NCI-H1092 treated with DMSO at 0.1 percent for 48 hours (cell line): ENCODE results near the gene SLC18A3.
A peak's percentile ranks its signal among the peaks of the same experiment; 100 is the strongest.

Experiments
- DNase-seq: peaks from one replicate; lab custom pipeline; 2025; lab: John Stamatoyannopoulos, UW

The SLC18A3 gene

DNA sequence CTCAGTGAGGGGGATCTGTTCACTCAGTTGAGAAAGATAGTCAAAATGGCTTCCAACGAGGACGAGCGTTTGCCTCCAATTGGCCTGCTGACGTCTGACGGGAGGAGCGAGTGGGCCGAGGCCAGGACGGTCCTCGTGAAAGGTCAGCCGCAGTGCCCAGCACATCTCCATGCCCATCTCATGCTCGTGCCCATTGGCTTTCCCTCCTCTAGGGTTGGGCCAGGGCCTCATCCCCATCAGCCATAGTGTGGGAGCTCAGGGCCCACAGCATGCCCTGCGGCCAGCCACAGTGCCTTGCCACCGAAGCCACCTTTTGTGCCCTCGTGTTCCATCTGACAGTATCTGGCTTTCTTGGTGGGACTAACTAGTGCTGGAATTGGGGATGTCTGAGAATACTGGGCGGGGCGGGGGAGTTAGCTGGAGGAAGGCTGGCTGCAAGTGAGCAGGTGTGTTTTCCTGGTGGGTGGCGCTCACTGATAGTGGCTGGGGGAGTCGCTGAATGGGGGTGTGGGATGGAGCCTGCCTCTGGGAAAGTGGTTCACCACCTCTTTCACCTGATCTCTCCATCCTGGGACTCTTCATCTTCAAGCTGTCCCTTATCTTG lies 17.6 kb downstream of the SLC18A3 start:
- no peak for DNase-seq

DNA sequence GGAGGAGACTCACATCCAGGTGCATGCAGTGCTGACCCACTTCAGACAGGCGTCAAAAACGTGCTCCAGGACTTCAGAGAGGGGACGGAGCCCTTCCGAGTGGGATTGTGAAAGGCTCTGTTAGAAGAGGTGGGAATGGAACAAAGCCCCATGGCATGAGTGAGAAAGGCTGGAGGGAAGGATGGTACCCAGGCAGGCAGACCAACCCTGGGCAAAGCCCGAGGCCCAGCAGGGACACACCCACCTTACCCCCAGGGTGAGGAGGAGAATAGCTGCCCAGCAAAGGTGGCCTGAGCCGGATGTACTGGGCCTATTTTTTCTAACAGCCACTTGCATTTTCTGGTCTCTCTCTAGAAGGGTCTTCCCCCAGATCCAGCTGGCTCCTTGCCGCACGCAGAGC lies 18.5 kb downstream of the SLC18A3 start:
- no peak for DNase-seq

DNA sequence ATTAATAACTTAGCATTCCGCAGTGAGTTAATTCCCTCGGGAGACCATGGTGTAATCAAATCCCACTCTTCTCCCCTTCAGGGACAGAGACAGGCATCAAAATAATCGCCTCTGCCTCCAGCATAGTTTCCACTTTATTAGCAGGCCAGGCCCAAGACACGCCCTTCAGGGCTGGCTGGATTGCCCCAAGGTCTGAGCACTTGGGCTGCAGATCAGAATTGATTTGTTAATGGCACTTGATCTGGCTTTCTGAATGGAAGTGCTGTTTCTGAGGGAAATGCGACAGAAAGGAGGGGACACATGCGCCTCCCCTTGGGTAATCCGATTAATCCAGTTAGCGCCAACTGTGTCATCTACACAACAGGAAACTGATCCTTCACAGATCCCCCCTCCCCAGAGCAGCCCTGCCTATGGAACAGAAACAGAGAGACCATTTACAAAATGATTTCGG lies 19.3 kb downstream of the SLC18A3 start:
- DNase-seq, result no peak

DNA sequence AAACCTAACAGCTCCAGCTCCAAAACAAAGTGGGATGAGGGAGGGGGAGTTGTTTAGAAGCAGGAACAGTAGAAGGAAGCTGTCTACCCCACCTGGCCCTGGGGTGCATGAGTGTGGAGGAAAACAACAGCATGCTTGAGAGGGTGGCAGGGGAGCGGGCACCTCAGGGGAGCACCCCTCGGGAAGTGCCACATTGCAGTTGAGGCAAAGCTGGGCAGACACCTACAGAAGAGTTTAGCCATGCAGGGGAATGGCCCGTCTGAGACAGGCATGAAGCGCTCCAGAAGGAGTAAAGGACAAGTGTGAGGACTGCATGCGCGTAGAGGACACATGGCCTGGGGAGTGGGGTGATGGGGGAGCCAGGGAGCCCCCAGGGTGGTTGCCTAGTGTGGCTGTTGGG lies 21.9 kb downstream of the SLC18A3 start:
- no peak for DNase-seq

DNA sequence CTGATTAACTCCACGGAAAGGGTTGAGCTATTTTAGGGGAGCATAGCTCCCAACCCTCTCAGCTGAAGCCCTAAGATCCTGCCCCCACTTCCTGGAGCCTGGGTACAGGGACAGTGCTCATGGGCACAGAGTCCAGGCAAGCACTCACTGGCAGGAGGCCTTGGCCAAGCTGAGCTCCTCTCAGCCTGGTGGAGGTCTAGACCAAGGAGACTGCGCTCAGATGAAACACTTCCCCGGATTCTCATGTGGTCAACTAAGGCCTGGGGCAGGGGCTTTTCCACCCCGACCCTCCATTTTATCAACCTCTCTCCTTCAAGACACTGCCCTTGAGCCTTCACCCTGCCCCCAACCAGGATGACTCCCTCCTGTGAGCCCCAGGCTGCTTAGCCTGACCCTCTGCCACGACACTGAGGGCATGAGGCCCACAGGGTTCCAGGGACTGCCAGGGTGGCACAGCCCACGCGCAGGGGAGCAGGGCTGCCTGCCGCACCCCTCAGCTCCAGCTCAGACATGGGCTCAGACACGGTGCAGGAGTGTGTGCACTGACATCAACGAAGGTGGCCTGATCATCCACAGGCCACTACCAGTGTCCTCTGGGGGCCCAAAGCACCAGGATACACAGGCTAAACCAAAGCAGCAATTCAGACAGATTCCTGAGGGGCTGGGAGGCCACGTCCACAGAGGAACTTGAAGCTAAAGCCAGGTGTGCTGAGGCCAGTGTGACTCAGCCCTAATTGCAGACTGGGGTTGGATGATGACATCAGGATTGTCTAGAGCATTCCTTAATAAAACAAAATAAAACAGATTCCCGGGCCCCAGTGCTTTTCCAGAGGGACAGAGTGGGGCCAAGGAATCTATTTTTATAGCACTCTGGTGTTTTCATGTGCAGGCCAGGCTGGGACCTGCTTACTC lies 22.6 kb downstream of the SLC18A3 start:
- DNase-seq, result no peak

DNA sequence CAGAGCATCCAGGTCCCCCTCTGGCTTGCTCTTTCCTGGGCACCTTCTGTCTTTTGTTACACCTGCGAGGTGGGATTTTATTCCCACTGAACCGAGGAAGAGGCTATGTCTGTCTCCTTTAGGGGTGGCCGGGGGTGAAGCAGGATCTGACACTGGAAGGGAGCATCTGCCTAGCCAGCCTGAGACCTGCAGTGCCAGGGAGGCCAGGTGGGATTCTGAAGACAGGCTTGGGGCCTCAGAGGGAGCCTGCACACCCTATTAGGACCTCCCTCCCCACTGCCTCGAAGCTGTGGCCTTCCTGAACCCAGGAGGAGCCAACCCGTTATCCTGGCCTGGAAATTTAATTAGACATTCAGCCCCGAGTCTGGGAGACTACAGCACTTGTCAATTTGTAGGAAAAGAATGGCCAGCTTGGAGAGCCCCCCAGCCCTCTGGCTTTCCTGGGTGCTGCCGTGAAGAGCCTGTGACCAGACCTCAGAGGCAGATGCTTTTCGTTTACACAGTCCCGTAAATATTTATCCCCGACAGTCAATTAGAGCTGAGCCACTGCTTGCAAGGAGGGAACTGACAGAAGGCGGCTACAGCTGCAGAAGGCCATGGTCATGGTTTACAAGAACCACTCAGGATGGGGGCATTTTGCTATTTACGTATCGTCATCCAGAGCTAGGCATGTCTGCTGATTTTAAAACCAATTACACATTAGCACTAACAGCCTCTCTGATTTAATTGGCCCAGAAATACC lies 23.4 kb downstream of the SLC18A3 start:
- peak; percentile 19 for DNase-seq

DNA sequence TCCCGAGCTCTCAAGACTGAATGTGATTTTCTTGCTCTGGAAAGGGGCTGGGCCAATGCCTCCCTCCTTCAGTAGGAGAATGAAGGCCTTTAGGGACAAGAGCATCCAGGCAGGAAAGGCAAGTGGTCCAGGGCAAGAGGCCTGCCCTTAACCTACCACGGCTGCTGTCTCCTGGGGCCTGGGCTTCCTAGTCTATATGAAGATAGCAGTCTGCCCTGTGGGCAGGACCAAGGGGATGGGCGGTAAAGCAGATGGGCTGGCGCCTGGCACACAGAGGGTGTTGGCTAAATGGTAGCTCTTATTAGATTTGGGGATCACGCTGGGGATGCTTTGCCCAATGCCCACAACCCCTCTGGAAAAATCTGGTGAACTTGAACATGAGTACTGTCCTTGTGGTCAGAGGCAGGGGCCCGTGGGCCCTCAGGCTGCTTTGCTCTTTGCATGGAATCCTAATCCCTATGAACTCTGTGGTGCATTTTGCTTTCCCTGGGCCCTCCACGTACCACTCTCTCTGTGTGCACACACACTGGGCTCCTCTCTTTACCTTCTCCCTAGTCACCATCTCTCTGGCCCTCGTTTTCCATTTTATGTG lies 24.1 kb downstream of the SLC18A3 start:
- no peak for DNase-seq

DNA sequence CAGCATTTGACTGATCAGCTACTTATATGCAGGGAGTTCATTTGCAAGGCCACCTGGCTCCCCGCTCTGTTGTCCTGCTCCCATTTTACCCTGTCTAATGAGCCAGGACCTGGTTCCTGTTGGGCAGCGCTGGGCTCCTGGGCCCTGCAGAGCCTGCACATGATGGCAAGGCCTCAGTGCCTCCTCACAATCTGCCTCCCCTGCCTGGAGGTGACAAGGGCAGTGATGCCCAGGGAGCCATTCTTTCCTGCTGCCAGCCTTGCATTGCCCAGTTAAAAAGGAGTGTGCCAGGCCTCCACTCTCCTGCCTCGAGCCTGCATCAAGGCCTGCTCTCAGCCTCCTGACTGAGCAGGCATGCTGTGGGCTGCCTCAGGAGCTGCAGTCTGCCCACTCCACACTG lies 32.2 kb downstream of the SLC18A3 start:
- DNase-seq, result no peak

DNA sequence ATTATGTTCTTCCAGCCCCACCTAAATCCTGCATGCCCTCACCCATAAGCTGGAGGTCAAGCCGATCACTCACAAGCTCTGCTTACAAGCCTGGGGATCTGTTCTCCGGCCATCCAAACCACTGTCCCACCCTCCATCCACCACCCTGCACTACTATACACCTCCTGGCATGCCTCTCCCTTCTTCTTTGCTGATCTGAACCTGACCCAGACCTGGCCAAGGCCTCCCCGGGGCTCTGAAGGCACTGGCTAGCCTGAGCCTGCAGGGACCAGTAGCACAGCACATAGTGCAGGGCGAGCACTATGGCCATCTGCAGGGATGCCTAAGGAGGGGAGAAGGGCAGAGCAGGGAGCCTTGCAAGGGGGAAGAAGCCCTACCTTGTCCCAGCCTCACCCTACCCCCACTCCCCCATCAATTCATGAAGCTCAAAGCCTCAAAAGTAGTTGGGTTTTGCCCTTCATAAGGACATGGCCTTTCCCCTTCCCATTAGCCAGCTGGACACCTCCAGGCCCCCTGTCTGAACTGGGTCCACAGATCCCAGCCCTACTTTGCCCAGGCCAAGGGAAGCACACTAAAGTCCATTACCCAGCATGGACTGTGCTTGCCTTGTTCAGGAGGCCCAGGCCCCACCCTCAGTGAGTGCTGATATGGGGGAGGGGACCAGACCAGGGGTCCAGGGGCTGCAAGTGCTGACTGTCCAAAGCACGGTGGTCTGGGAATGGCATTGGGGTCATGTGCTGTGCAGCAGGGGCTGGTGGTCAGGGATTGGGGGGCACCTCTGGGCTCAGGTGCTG lies 33.3 kb downstream of the SLC18A3 start:
- DNase-seq, result no peak

DNA sequence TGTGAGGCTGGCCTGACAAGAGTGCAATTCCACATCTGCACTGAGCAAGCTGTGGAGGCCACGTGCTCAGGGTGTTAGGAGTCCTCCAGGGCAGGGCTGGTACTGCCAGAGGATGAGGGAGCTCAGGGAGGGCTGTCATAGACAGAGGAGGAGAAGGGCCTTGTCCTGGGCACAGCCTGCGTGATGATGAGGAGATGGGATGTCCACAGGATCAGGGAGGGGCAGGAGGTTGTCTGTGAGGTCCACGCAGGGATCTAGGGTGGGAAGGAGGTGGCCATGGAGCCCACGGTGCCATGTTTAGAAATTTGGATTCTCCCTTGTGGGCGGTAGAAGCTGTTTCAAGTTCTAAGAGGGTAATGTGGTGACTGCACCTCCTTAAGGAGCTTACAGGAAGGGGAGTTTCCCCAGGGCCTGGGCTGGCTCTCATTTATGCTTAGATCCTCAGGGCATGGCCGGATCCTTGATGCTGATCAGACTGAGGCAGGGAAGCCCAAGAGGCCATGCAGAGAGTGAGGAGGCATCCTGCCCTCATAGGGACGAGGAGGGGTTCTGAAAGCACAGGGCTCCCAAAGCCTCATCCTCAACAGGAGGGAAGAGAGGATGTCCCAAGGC lies 34.0 kb downstream of the SLC18A3 start:
- DNase-seq, result no peak

DNA sequence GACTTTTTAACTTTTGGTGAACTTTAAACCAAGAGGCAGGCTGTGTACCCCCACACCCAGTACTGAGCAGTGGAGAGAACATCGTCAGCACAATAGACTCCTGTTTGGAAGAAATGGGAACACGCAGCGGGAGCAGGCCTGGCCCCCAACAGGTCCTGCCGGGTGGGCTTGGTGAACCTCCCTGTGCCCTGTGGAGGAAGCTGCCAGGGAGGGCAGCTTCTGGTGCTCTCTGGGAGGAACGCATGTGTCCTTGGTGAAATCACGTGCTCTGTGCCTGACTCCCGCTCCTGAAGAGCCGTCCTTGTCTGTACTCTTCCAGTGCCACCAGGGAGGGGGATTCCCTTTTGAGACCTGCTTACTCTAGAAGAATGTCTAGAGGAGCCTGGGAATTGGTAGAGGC lies 35.3 kb downstream of the SLC18A3 start:
- DNase-seq, result no peak

DNA sequence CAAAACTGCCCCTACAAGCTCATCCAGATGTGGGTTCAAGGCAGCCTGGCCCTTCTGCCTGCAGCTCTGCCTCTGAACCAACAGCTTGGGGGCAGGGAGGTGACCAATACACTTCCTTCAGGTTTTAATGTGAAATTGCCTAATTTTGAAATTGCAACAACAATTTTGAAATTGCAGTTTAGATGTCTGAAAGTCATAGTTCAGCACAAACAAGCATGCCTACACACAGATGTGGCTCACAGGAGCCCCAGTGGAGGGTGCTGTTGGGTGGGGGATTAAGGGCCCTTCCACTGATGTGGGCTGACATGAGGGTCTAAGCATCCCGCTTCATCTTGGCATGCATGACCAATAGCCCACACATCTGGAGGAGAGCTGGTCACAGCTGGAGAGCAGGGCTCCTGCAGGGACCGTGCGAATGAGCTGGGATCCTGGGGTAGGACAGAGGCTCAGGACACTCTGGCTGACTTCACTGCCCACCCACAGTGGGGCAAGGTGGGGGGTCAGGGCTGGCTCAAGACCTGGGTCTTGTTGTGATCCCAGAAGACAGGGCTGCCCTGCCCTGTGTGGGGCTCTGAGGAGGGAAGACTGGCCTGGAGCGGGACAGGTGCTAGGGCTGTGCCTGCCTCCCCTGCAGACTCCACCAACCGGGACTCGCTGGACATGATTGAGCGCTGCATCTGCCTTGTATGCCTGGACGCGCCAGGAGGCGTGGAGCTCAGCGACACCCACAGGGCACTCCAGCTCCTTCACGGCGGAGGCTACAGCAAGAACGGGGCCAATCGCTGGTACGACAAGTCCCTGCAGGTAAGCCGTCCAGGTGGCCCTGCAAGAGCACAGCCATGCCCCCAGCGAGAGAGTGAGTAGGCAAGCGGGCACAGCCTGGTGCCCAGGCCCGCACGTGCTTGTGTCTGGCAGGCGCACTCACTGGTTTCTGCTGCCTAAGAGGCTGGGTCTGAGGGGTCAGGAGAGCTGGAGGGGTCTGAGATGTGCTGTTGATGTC lies 36.1 kb downstream of the SLC18A3 start:
- DNase-seq, result no peak

DNA sequence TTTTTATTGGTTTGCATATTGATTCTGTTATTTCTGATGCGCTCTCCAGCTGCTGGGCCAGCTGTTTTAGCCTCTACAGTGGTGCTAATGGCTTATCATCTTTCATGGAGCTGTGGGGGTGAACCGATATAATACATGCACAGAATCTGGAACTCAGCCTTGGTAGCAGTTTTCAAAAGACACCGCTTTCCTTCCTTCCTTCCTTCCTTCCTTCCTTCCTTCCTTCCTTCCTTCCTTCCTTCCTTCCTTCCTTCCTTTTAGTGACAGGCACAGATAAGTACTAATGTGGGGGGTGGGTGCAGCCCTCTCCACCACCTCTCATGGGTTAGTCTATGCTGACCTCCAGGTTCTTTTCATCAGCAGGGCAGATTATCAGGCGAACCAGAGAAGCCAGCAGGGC lies 37.4 kb downstream of the SLC18A3 start:
- no peak for DNase-seq

DNA sequence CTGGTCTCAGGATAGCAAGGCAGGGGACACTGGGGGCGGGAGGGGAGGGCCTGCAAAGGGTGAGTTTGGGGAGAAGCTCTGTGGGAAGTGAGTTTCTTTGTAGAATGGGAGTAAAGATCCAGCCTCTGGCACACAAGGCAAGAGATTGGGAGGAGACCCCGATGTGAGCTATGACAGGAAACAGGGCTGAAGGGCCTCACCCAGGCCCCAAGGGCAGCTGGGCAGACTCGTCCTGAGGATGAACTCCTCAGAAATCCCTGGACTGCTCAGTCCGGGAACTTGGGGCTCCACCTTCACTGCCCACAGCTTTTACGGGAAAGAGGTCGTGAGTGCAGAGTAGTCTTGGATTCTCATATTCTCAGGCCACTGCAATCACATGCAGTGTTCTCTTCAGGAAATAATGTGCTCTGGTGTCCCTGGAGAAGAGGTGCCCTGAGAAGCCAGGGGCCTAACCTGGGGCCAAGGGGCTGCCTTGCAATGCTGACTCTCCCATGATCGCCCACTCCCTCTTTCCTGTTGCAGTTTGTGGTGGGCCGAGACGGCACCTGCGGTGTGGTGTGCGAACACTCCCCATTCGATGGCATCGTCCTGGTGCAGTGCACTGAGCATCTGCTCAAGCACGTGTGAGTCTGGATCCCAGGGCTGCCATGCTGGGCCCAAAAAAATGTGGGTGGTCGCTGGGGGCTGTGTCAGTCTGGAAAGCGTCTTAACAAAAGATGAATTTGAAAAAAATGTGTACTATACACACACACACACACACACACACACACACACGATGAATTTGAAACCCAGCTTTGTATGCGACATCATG lies 38.1 kb downstream of the SLC18A3 start:
- no peak for DNase-seq

DNA sequence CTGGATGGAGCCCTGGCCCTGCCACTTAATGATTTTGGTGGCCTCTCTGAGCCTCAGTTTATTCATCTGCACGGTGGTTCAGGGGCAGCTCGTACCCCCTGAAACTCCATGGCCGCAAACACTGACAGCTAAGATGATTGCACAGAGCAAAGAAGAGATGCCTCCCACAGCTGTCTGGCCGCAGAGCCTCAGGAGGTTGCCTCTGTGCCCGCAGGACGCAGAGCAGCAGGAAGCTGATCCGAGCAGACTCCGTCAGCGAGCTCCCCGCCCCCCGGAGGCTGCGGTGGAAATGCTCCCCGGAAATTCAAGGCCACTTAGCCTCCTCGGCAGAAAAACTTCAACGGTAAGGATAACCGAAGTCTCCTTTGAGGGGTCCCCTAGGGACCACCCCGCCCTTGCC lies 39.2 kb downstream of the SLC18A3 start:
- DNase-seq, result no peak

DNA sequence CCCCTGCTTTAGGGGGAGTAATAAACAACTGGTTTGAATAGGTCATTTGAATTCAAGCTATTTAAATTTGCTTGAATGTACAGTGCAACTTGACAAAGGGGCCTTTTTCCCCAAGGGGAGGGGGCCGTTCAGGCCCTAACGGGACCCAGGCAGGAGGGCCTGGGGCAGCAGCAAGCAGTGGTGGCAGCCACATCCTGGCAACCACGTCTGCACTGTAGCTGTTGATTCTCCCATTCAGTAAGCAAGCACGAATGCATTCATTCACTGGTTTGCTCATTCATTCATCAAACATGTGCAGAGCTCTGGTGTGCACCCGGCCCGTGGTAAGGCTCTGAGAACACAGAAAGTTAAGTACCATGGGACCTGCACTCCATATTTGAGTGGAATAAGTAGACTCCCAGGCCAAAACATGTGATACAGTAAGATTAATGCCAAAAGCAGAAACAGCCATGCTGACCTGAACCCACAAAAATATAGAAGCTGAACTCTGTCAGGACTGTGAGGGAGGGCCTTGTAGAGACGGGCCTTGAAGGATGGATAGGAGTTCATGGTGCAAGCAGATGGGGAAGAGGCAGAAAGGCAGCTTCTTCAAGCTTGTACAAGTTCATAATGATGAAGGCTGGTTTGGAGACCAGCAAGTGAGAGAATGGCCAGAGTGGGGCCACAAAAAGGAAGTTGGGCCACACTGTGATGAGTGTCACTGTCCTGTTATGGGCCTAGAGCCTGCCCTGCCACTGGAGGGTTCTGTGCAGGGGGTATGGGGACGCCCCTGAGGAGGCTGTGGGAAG lies 40.0 kb downstream of the SLC18A3 start:
- no peak for DNase-seq

DNA sequence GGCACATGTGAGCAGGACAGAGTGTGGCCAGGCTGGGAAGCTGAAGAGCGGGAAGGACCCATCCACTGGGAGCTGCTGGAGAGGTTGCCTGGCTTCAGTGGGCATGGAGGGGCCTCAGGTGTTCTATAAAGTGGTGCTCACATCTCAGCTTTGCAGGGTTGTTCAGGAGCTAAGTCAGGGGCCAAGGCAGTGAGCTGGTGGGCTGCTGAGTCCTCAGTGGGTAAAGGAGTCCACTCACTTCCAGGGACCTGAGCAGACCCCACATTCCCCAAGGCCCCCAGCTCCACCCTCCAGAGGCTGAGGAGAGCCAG lies 40.6 kb downstream of the SLC18A3 start:
- DNase-seq, result no peak

DNA sequence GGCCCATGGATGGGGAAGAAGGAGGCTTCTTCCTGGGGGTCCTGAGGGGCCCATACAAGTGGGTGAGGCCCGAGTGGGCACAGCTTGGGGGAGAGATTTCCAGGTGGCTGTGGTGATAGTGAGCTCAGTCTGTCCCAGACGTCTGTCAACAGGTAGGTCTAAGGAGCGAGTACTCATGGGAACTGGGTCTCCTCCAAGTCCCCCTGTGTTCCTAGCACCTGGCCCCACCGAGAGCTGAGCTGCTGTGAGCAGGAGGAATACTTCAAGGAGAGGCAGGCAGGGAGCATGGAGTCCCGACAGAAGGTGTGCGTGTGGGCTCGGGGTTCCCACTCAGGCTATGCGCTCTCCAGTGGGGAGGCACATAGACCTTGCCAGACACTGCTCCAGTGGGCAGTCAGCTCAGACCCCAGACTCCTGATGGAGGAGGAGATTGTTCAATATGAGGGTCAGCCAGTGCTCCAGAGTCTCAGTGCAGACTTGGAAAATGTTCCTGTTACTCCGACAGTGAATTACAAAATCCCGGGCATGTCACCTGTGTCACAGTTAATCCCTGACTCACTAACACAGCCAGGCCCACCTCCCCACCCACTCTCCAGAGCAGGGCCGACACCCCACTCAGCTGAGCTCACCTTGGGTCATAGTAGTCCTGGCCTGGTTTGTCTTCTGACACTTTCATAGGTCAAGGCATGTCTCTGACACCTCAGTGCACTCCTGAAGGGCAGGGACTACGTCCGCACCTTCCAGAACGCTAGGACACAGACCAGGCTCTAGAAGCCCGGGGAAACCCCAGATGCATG lies 41.1 kb downstream of the SLC18A3 start:
- DNase-seq, result no peak
